GM18505 (cell line): ENCODE results near the gene LOXL3.
A peak's percentile ranks its signal among the peaks of the same experiment; 100 is the strongest.

Source experiments
- ATAC-seq: cut with Tn5 transposase; IDR thresholded peaks from one replicate; pipeline ENCODE4 v1.9.1; 2021; ENCODE audit not compliant: unreplicated experiment
- POLR2A ChIP-seq: IDR thresholded peaks from 4 replicates; pipeline ENCODE4 v1.6.1; 2011; ENCODE audit warnings: borderline replicate concordance; ENCODE audit not compliant: insufficient read depth, insufficient read length; ENCODE audit errors: extremely low read depth

Gene LOXL3

DNA sequence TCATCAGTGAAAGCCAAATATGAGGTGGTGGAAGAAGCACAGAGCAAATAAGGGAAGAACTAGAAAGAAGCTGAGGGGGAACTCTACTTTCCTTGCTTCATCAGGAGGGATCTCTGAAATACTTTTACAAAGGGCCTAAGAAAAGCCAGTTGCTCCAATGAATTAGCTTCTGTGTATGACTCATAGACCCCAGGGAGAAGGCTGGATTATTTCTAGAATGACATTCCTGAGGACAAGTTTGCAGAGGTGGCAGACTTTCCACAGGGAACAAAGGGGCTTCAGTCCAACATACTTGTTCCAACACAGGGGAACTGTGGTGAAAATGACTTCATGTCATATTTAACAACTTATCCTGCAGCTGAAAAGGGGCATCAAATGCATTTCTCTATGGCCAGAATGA, 29.8 kb upstream of the LOXL3 start:
- no peak for ATAC-seq
- no peak for TF ChIP-seq POLR2A

GRCh38 chr2:74582184-74582583, 28.4 kb upstream of the LOXL3 start:
- no peak for TF ChIP-seq POLR2A
- no peak for ATAC-seq

- no peak for TF ChIP-seq POLR2A
- no peak for ATAC-seq
Observed at GRCh38 chr2:74581463-74581862, 27.7 kb upstream of the LOXL3 start.

DNA sequence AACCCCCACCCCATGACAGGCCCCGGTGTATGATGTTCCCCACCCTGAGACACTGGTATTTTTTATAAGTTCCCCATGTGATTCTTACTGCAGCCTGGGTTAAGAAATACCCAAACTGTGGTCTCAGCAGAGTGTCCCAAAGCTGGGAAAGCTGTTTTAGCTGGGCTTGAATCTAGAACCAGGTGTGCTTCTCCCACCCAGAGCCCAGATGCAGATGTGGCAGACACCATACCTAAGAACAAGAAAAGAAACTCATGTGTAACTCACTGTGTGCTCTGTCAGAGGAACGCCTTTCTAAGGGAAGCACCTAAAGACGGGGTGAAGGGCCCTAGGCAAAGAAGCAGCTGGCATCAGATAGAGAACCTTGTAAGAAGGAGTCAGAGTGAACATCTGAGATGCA, 24.7 kb upstream of the LOXL3 start:
- no peak for TF ChIP-seq POLR2A
- no peak for ATAC-seq

DNA sequence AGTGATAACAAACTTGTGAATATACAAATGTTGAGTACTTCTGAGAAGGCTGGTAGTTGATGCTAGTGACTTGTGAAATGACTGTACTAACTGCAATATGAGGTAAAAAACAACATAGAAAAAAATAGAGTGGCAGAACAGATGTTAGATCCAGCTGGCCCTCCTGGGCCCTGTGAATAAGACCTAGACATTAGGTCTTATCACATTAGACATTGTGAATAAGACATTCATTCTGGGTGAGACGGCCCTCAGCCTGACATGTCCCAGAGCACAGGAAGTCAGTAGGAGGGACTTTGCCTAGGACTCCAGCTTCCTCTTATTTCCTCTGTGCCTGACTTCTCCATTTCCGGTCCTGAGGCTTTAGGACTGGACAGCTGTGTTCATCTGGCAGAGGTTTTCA, 23.7 kb upstream of the LOXL3 start:
- peak; percentile 33 for TF ChIP-seq POLR2A
- no peak for ATAC-seq

DNA sequence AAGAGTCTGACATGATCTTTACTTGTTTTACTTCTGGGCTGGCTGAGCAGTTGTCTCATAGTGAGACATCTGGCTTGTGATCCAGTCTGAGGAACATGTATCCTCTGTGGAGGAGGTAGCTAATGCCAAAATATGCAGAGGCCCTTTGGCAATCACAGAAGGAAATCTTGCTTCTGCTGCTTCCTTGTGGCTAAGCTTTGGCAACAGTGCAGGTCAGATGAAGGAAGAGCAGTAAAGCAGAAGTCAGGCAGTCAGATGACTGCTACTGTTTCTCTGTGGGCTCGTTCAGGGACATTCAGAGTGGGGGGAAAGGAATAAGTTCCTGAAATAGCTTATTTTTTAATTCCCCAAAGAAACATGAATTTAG, 23.1 kb upstream of the LOXL3 start:
- no peak for TF ChIP-seq POLR2A
- no peak for ATAC-seq

GRCh38 chr2:74576211-74576862, 22.6 kb upstream of the LOXL3 start:
- TF ChIP-seq POLR2A, result no peak
- ATAC-seq, result no peak

DNA sequence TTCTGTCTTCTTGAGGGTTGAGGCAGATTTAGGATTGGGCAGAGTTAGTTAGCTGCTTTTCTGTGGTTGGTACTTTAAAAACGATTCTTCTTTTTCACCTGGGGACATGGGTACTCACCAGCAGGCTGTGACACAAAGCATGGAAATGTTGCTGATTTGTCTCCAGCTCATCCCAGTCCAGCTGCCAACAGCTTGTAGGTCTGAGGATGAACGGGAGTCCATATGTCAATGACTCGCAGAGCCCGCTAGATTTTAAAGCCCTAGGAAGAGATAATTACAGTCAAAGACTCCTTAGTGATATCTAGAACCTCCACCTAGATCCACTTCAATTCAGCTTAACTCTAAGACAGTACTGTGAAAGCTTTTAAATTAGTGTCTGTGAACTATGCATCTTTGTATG, 21.6 kb upstream of the LOXL3 start:
- no peak for ATAC-seq
- TF ChIP-seq POLR2A, result no peak

GRCh38 chr2:74573747-74574562, 20.2 kb upstream of the LOXL3 start:
- no peak for ATAC-seq
- TF ChIP-seq POLR2A, result peak; percentile 46

DNA sequence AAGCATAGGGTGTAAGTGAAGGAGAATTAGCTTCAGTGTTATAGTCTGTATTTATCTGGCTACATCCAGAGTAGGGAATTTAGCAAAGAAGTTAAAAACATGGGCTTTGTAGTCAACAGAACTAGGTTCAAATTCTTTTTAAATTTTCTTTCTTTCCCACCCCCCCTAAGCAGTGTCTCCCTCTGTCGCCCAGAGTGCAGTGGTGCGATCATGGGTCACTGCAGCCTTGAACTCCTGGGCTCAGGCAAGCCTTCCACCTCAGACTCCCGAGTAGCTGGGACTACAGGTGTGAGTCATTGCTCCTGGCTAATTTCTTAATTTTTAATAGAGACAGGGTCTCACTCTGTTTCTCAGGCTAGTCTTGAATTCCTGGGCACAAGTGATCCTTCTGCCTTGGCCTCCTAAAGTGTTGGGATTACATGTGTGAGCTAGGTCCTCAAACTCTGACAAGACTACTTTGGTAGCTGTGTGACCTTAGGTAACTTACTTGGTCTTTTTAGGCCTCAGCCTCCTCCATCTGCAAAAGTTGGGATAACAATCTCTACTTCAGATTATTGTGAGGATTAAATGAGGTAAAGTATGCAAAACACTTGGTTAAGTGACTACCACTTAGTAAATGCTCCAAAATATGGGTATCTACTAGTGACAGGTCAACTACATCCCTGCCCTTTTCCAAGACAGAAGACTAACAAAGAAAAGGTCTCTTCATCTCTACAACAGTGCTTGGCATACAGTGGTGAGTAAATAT, 18.6 kb upstream of the LOXL3 start:
- no peak for TF ChIP-seq POLR2A
- no peak for ATAC-seq

DNA sequence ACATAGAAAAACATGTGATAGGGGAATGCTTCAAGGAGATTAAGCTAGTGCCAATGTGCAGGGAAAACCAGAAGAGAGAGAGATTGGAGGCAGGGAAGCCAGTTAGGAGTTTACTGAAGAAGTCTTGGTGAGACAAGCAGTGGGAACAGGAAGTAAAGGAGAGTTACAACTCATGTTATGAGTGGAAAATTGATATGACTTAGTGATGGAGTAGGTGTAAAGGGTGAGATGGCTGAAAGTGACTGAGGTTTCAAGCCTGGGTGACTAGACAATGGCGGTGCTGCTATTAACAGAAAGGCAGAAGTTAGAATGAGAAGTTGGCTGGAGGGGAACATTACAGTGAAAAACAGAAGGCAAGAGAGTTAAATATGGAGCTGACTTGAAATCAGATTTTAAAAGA, 17.3 kb upstream of the LOXL3 start:
- TF ChIP-seq POLR2A, result no peak
- ATAC-seq, result peak; percentile 60

DNA sequence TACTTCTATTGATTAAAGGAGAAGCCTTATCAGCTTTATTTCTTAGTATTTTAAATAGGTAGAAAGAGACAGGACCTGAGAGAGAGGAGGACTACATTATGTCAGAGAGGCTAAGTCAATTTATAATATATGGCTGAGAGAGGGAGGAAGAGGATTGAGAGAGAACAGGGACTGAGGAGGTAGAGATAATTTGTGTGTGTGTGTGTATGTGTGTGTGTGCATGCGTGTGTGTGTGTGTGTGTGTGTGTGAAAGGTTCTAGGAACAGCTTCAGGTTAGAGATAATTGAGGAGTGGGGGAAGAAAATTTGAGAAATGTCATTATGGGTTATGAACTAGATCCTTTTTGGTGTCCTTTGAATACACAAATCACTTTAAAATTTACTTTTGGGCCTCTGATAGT, 15.9 kb upstream of the LOXL3 start:
- no peak for TF ChIP-seq POLR2A

GRCh38 chr2:74567881-74568280, 14.1 kb upstream of the LOXL3 start:
- no peak for ATAC-seq
- TF ChIP-seq POLR2A, result no peak

More for the DNA sequence above, 15.9 kb upstream of the LOXL3 start:
- no peak for ATAC-seq

- ATAC-seq, result no peak
- no peak for TF ChIP-seq POLR2A
Observed at GRCh38 chr2:74566754-74567085, 13.0 kb upstream of the LOXL3 start.

GRCh38 chr2:74566076-74566753, 12.5 kb upstream of the LOXL3 start:
- ATAC-seq, result no peak

More at GRCh38 chr2:74566076-74566753, 12.5 kb upstream of the LOXL3 start:
- no peak for TF ChIP-seq POLR2A
